Endothelial cell of coronary artery (primary cell): ENCODE results near the gene GRIFIN. TPM values are rescaled to one million over a fixed set of nuclear protein-coding genes. Genes with fewer than 3 reads are reported as not detected.

Experiments
- total RNA-seq: library from RNA; depleted of rRNA; stranded (reverse); fragments of >200 nt; gene quantifications from 2 replicates; pipeline ENCODE4 v1.2.3, GENCODE V29; 2014

The GRIFIN gene
- not detected in 2 replicates for total RNA-seq

GRCh38 chr7:2476298-2476697 lies at the start of gene GRIFIN:
GRIFIN (minus strand) TSS chr7:2476398; CDS start chr7:2476383, 15 bp downstream.

GRCh38 chr7:2519119-2519930 lies 43.1 kb upstream of the GRIFIN start, which contains the start of gene LFNG:
LFNG (plus strand) TSS chr7:2519774; CDS start chr7:2519862, 88 bp downstream.

Other genes with a start within 250 kb of the GRIFIN start
- 68.5 and 72.6 TPM in 2 replicates for gene MAD1L1, start 243.5 kb downstream of the GRIFIN start, total RNA-seq
- 12.0 and 12.1 TPM in 2 replicates for gene MRM2, start 234.2 kb downstream of the GRIFIN start, total RNA-seq
- gene NUDT1, start 234.2 kb downstream of the GRIFIN start, total RNA-seq = 17.3 and 17.5 TPM in 2 replicates
- gene SNX8, start 162.0 kb downstream of the GRIFIN start, total RNA-seq = 6.4 and 8.0 TPM in 2 replicates
- gene EIF3B, start 121.6 kb downstream of the GRIFIN start, total RNA-seq = 232 and 247 TPM in 2 replicates
- 4.6 and 6.7 TPM in 2 replicates for gene CHST12, start 72.8 kb downstream of the GRIFIN start, total RNA-seq
- 13.6 and 24.8 TPM in 2 replicates for gene LFNG, start 43.4 kb upstream of the GRIFIN start, total RNA-seq
- gene BRAT1, start 79.1 kb upstream of the GRIFIN start, total RNA-seq = 13.8 and 21.1 TPM in 2 replicates
- 6.0 and 6.9 TPM in 2 replicates for gene IQCE, start 82.6 kb upstream of the GRIFIN start, total RNA-seq
- gene TTYH3, start 155.6 kb upstream of the GRIFIN start, total RNA-seq = 51.1 and 65.5 TPM in 2 replicates
- 0.09 and 0.19 TPM in 2 replicates for gene AMZ1, start 211.8 kb upstream of the GRIFIN start, total RNA-seq